OCI-LY3 (cell line): ENCODE measurements around the gene DDN.

ENCODE experiments used
- CTCF ChIP-seq: fragments of 200-600, 300-600 bp; sonication (generic); IDR thresholded peaks from 2 replicates; pipeline ENCODE4 v1.5.1; 2014; ENCODE audit warnings: antibody characterized with exemption, low read length, low read depth
- EZH2phosphoT487 ChIP-seq: fragments of 200-600 bp; shearing (Covaris generic); IDR thresholded peaks from 2 replicates; pipeline ENCODE4 v1.6.1; 2018; ENCODE audit warnings: antibody characterized with exemption, mixed run types, low read depth

DNA sequence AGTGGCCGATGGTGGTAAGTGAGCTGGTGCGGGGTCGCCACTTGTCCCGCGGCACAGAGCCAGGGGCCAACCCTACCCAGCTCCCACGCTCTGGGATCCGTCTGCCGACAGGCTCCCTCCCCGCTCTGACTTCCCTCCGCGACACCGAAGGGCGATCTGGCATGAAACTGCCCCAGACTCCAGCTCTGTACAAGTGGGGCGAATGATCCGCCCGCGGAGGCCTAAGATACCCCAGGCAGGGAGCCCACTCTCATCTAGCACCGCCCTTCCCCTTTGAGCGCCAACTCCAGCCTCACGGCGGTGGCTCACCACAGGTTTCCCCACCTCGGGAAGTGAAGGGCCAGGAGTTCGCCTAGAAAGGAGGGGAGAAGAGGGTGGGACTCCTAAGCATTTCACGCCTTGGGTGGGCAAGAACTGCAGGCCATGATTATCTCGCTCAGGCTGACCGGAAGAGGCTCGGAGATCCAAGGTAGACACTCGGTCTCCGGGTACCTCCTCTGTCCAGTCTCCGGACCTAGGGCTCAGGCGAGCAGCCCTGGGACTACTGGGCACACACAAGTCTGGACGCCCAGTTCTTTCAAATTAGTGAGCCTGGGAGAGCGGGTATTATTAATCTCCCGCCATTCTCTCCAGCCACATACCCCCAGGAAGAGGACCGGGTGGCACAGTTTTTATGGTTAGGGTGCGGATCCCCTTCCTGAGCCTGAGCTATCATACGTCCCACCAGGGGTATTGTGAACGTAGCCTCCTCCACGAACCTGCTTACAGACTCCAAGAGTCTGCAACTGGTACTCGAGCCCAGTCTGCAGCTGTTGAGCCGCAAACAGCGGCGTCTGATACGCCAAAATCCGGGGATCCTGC is 20.2 kb downstream of the DDN start:
- TF ChIP-seq CTCF (no peak), EZH2phosphoT487 (no peak)
